NCI-H748 (cell line): ENCODE data around the gene DUOX2.
A peak's percentile ranks its signal among the peaks of the same experiment; 100 is the strongest.
"Not testable (repeated sequence)": the region's sequence is repeated elsewhere in the genome, so short reads cannot be mapped to it uniquely, and the experiment has no call there.

ENCODE experiments used
- DNase-seq: peaks from one replicate; lab custom pipeline; 2025; ENCODE audit not compliant: unreplicated experiment; lab: John Stamatoyannopoulos, UW

Gene DUOX2

DNA sequence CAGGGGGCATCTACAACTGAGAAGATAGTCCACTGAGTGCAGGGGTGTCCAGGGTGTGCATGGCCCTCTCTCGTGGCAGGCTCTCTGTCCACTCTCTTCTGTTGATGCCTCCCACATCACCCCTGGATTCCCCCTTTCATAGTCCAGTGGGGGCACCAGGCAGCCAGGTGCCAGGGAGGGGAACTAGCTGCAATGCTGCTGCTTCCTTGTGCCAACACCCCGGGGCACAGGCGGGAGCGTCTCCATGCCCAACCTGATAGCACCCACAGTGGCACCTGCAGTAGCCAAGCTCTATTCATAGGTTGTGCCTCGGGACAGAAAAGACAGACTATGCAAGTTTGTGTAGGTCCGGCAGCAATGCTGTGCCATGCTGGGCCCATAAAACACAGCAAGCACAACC, 11.7 kb downstream of the DUOX2 start:
- no peak for DNase-seq

DNA sequence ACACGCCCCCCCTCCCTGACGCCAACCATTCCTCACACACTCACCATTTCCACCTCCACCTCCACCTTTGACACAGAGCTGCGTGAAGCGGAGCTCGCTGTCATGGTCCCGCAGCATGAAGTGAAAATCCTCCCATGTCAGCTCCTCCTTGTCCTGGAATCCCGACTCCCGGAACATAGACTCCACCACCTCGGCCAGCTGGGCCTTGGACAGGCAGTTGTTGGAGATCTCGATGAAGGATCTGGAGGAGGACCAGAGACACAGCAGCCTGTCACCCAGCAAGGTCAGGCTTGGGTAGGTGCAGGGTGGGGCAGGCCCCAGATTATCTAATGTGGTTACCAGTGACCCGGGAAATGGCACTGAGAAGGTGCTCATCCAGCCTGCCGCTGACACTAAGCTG, 12.2 kb downstream of the DUOX2 start:
- DNase-seq: no peak

- DNase-seq: no peak
These were observed 12.9 kb downstream of the DUOX2 start for GRCh38 chr15:45100884-45101625.

GRCh38 chr15:45099549-45100165, 14.3 kb downstream of the DUOX2 start:
- DNase-seq: no peak

GRCh38 chr15:45097466-45097865, 16.5 kb downstream of the DUOX2 start:
- DNase-seq: no peak

DNA sequence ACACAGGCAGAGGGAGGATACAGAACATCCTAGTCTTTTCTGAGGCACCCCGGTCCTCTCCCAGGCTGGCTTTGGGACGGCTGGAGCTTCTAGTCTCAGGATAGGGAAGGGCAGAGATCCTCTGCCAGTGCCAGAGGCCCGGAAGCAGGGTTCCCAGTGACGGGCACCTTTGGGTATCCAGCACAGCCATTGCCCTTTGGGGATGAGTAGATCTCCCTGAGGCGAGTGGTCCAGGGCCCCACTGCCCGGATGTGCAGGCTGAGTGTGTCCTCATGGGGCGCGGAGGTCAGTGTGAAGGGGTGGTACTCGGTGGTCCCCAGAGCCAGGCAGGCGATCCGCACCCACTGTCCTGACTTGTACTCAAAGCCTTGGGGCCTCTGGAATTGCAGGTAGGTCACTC, 18.3 kb downstream of the DUOX2 start:
- no peak for DNase-seq

- DNase-seq: no peak
These were observed 19.6 kb downstream of the DUOX2 start for GRCh38 chr15:45094358-45094730.

GRCh38 chr15:45093622-45094357, 20.2 kb downstream of the DUOX2 start:
- DNase-seq: no peak

- no peak for DNase-seq
These were observed 21.0 kb downstream of the DUOX2 start for GRCh38 chr15:45093013-45093412.

GRCh38 chr15:45091576-45091975, 22.4 kb downstream of the DUOX2 start:
- DNase-seq: no peak

GRCh38 chr15:45091161-45091560, 22.8 kb downstream of the DUOX2 start:
- DNase-seq: no peak

GRCh38 chr15:45089712-45090373, 24.1 kb downstream of the DUOX2 start:
- DNase-seq: no peak

GRCh38 chr15:45088801-45089711, 24.9 kb downstream of the DUOX2 start:
- no peak for DNase-seq

GRCh38 chr15:45087513-45087912, 26.5 kb downstream of the DUOX2 start:
- no peak for DNase-seq

- no peak for DNase-seq
These were observed 29.8 kb downstream of the DUOX2 start for GRCh38 chr15:45084163-45084562.

DNA sequence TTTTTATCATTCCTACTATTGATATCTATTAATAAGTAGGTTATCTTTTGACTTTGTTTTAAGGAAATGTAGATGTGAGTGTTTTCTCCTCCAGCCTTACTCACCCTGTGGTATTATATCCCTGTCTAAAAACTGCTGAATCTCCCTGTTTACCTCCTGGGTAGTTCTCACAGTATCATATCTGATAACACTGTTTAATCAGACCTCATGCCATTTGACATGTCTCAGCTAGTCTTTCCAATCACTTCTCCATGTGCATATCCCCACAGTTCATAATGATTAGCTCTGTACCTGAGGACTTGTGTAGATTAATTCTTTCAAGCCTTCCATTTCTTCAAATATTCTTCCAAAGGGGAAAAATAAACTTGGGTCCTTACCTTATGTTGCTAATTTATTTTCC, 30.7 kb downstream of the DUOX2 start:
- DNase-seq: no peak

DNA sequence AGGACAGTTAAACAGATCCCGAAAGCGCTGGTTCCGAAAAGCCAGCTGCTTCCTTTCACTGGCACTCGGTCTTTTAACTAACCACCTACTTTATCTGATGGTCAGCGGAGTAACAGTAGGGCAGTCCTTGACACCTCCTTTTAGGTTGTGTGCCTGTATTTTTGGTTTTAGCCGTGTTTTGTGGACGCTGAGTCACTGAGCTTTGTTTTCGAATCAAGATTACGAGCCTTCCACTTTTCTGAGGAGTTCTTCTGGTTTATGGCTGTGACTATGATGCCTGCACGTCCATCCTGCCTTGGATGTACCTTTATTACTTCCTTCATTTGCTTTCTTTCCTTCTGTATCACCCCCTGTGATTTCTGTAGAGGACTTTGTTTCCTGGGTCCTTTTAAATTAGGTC, 31.6 kb downstream of the DUOX2 start:
- not testable (repeated sequence) for DNase-seq

DNA sequence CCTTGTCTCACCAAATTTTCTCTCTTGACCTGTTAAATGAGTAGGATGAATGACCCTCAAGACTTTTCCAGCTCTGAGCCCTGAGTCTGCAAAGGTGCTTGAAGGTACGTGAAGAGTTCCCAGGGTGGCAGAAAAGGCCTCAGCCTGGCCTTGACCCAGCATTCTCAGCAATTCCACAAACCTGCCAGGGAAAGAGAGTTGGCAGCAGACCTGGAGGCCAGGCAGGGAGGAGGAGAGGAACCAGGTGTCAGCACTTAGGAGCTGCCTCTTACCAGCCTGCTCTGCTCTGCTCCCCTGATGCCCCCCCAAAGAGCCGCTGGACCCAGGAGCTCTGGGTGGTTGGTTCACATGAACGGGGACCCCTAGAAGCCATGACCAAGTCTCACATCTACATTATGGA, 33.4 kb downstream of the DUOX2 start:
- not testable (repeated sequence) for DNase-seq

DNA sequence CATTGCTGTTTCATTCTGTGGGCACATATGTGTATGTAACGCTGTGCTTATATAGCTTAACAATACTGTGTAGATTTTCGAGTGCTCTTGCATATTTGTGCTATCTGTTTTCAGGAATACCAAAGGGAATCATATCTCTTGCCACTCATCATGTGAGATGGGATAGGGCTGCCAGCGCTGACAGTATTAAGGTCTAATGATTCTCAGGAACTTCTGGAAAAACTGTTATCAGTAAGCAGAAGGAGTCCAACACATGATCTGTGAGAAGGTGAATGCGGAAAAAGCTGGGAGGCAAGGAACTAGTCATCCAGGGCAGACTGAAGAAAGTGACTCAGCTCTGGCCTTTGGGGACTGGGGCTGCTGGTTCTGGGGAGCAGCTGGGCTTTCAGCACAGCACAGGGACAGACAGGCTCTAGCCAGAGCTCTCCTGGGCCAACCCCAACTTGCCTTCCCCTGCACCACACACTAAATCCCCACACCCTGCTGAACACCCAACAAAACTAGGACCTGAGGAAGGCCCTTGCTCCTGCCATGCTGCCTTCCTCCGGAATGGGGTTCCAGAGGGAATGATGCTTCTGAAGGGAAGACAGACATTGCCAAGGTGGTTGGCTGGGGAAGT, 34.2 kb downstream of the DUOX2 start:
- not testable (repeated sequence) for DNase-seq

GRCh38 chr15:45079201-45079600, 34.8 kb downstream of the DUOX2 start:
- DNase-seq: peak; percentile 1
